ENCODE measurements around the gene DGKQ. TPM values are rescaled to one million over a fixed set of nuclear protein-coding genes. Genes with fewer than 3 reads are reported as not detected.
A peak's percentile ranks its signal among the peaks of the same experiment; 100 is the strongest.

Gene DGKQ
- total and polyA plus RNA-seq, 9 of the 15 experiments (the other 6 are each of a cell fraction or from before 2014, with no cell fraction given), result 0.17 to 22.0 (median 5.6) TPM

DNA sequence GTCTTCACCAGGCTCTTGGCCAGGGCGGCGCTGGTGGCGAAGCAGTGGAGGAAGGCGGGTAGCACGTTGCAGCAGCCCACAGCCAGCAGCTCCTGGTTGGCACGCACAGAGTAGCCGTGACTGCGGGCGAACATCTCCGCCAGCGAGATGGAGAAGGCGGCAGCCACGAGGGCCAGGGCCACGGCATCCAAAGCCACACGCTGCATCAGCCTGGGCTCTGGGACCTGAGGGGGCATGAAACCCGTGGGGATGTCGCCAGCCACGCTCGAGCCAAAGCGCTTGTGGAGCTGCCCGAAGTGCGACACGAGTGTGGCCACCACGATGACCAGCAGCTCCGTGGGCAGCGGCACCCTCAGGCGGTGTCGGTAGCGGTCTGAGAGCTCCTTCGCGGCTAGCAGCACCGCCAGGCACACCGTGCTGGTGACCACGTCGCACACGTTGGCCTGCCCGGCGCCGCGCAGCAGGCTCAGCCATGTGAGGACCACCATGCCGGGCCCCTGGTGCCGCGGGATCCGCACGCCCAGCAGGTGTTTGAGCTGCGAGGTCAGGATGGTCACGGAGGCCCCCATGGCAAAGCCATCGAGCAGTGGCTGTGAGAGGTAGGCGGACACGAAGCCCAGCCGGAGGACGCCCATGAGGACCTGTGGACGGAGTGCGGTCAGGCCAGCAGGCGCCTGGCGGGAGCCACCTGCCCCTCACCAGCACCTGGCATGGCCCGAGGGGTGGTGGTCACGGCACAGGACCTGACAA lies 16.5 kb upstream of the DGKQ start:
- BruUV-seq (replicated peaks), result no TSS peak
- no peak for ATAC-seq
- intact Hi-C loops (cut with micrococcal nuclease), result loop anchor here (5.0 to 10.0 kb wide), 5 partner anchors 55 to 305 kb away; partner anchors contain the start of gene SLC49A3

More for the DNA sequence above, 16.5 kb upstream of the DGKQ start:
- Histone ChIP-seq H3K9me1 (ENCODE audit: control insufficient read depth, insufficient read depth, low read length) (no peaks in the 10 kb centered on the region), H3K27me3 (ENCODE audit: control insufficient read depth in 2 of 2, insufficient read depth in 2 of 2, low read length in 2 of 2) (no peaks in the 10 kb centered on the region), H3K9ac (ENCODE audit: insufficient read depth in 1 of 2, low read depth in 2 of 2, low read length in 2 of 2) (no peak overlapping the region), H3K4me2 (ENCODE audit: insufficient read depth, low read length) (no peak overlapping the region), H3K4me1 (replicated peaks in 1 of 2; ENCODE audit: control insufficient read depth in 2 of 2, insufficient read depth in 2 of 2, low read length in 2 of 2) (peaks cover 38 to 89% of the 10 kb centered on the region in 2 experiments), H4K20me1 (replicated peaks; ENCODE audit: control insufficient read depth, insufficient read depth, low read length) (no peaks in the 10 kb centered on the region), H3K79me2 (ENCODE audit: control insufficient read depth, insufficient read depth, low read length) (peaks cover 33% of the 10 kb centered on the region), H2AFZ (ENCODE audit: low read depth, low read length) (no peak overlapping the region), H3K36me3 (ENCODE audit: control insufficient read depth, insufficient read depth, low read length) (peaks cover 22% of the 10 kb centered on the region; the same call in 1 of the 3 replicates), H3K27ac (ENCODE audit: extremely low read depth, low read depth, low read length) (no peak overlapping the region), H3K9me3 (replicated peaks; ENCODE audit: control insufficient read depth, insufficient read depth, low read depth, low read length) (no peaks in the 10 kb centered on the region; the same call in 1 of the 2 replicates), H3K4me3 (no peak overlapping the region)
- DNase-seq (ENCODE audit: extremely low read depth in 1 of 4, low spot score in 3 of 4), result no peak
- no peak for FAIRE-seq
- ChIA-PET CTCF (ENCODE audit: low intra/inter-chr PET ratio) (no interaction called here), POLR2A (interaction anchor here (0.6 to 0.9 kb wide), 2 partner anchors 88 to 109 kb away, joined by 4 to 5 read pairs; no protein-coding TSS in a partner anchor)
- 94% methylated on average over 30 of the region's 58 CpGs for whole genome bisulfite sequencing (ENCODE audit: insufficient coverage, low coverage, missing lambda C conversion rate)
- in situ Hi-C loops (cut with MboI), result no loop called here
- TF ChIP-seq, protein P1, sequence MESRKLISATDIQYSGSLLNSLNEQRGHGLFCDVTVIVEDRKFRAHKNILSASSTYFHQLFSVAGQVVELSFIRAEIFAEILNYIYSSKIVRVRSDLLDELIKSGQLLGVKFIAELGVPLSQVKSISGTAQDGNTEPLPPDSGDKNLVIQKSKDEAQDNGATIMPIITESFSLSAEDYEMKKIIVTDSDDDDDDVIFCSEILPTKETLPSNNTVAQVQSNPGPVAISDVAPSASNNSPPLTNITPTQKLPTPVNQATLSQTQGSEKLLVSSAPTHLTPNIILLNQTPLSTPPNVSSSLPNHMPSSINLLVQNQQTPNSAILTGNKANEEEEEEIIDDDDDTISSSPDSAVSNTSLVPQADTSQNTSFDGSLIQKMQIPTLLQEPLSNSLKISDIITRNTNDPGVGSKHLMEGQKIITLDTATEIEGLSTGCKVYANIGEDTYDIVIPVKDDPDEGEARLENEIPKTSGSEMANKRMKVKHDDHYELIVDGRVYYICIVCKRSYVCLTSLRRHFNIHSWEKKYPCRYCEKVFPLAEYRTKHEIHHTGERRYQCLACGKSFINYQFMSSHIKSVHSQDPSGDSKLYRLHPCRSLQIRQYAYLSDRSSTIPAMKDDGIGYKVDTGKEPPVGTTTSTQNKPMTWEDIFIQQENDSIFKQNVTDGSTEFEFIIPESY (CRISPR knock-in tag; IDR thresholded peaks at IDR 0.05), result peak; percentile 78
- TF ChIP-seq CC2D1A (IDR thresholded peaks at IDR 0.05), result no peak
- TF ChIP-seq, protein P2, sequence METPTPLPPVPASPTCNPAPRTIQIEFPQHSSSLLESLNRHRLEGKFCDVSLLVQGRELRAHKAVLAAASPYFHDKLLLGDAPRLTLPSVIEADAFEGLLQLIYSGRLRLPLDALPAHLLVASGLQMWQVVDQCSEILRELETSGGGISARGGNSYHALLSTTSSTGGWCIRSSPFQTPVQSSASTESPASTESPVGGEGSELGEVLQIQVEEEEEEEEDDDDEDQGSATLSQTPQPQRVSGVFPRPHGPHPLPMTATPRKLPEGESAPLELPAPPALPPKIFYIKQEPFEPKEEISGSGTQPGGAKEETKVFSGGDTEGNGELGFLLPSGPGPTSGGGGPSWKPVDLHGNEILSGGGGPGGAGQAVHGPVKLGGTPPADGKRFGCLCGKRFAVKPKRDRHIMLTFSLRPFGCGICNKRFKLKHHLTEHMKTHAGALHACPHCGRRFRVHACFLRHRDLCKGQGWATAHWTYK (CRISPR knock-in tag; IDR thresholded peaks at IDR 0.05), result peak; percentile 83
- TF ChIP-seq ZNF445 (CRISPR knock-in tag; IDR thresholded peaks at IDR 0.05; ENCODE audit: low read depth), result no peak
- TF ChIP-seq RBM14 (IDR thresholded peaks at IDR 0.05; ENCODE audit: borderline replicate concordance, insufficient read depth, low read depth, low read length), result no peak
- TF ChIP-seq HNRNPL (IDR thresholded peaks at IDR 0.05; ENCODE audit: low read depth, low read length), result peak; percentile 47
- TF ChIP-seq MCM5 (IDR thresholded peaks at IDR 0.05; ENCODE audit: low read depth), result no peak
- TF ChIP-seq MAZ (CRISPR knock-in tag; conservative IDR thresholded peaks at IDR 0.05 in 1 of 2, IDR thresholded peaks at IDR 0.05 in 1 of 2), result no peak
- TF ChIP-seq, protein P3, sequence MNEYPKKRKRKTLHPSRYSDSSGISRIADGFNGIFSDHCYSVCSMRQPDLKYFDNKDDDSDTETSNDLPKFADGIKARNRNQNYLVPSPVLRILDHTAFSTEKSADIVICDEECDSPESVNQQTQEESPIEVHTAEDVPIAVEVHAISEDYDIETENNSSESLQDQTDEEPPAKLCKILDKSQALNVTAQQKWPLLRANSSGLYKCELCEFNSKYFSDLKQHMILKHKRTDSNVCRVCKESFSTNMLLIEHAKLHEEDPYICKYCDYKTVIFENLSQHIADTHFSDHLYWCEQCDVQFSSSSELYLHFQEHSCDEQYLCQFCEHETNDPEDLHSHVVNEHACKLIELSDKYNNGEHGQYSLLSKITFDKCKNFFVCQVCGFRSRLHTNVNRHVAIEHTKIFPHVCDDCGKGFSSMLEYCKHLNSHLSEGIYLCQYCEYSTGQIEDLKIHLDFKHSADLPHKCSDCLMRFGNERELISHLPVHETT (CRISPR knock-in tag; conservative IDR thresholded peaks at IDR 0.05 in 1 of 2, IDR thresholded peaks at IDR 0.05 in 1 of 2), result no peak
- TF ChIP-seq NCOA2 (IDR thresholded peaks at IDR 0.05; ENCODE audit: partially characterized antibody in 2 of 2), result no peak
